ENCODE measurements around the gene ATG9B. TPM values are rescaled to one million over a fixed set of nuclear protein-coding genes. Genes with fewer than 3 reads are reported as not detected.
"Not testable (repeated sequence)": the region's sequence is repeated elsewhere in the genome, so short reads cannot be mapped to it uniquely, and the experiment has no call there.

ATG9B gene
- total RNA-seq, 1 experiment from 2014 or later: 13.7 TPM

- Histone ChIP-seq H3K4me1 (replicated peaks; ENCODE audit: insufficient read depth) (peaks cover 33% of the 10 kb centered on the region), H3F3A (ENCODE audit: insufficient read depth, low read depth) (peaks cover 26% of the 10 kb centered on the region), H3K4me3 (no peak overlapping the region), H3K4me2 (no peak overlapping the region), H3K9me3 (ENCODE audit: insufficient read depth, low read depth) (no peaks in the 10 kb centered on the region), H2AFZ (no peak overlapping the region), H3K27me3 (ENCODE audit: insufficient read depth, low read depth) (no peaks in the 10 kb centered on the region), H4K20me1 (ENCODE audit: insufficient read depth) (peaks cover 5% of the 10 kb centered on the region; the same call in 1 of the 2 replicates), H3K36me3 (ENCODE audit: low read depth) (no peaks in the 10 kb centered on the region), H3K9me2 (ENCODE audit: insufficient read depth) (no peaks in the 10 kb centered on the region), H3K79me2 (ENCODE audit: low read depth) (no peaks in the 10 kb centered on the region), H3K27ac (no peak overlapping the region)
- BruUV-seq (replicated peaks): no TSS peak
- ChIA-PET CTCF (no interaction called here), POLR2A (ENCODE audit: unreplicated experiment) (interaction anchor here (0.8 kb wide), 1 partner anchor 20 kb away, joined by 5 read pairs; the partner anchor contains the start of gene ATG9B)
- no peak for DNase-seq
- TF ChIP-seq CTCF (conservative IDR thresholded peaks at IDR 0.05) (no peak), EZH2 (IDR thresholded peaks at IDR 0.05; ENCODE audit: low read depth) (no peak)
- intact Hi-C loops (cut with micrococcal nuclease; ENCODE audit: unreplicated experiment): no loop called here
Observed at GRCh38 chr7:151043959-151044358, 19.7 kb upstream of the ATG9B start.

GRCh38 chr7:151043449-151043848, 19.2 kb upstream of the ATG9B start:
- CTCF ChIA-PET; H3K36me3 ChIP-seq (ENCODE audit: low read depth); H3K4me3 ChIP-seq; H4K20me1 ChIP-seq (ENCODE audit: insufficient read depth); H3K9me3 ChIP-seq (ENCODE audit: insufficient read depth, low read depth); intact Hi-C loops (cut with micrococcal nuclease; ENCODE audit: unreplicated experiment); H2AFZ ChIP-seq; BruUV-seq (replicated peaks); H3K27me3 ChIP-seq (ENCODE audit: insufficient read depth, low read depth); H3K9me2 ChIP-seq (ENCODE audit: insufficient read depth); H3K4me2 ChIP-seq; H3K27ac ChIP-seq; POLR2A ChIA-PET (ENCODE audit: unreplicated experiment); H3K79me2 ChIP-seq (ENCODE audit: low read depth); DNase-seq: not testable (repeated sequence)
- Histone ChIP-seq H3F3A (ENCODE audit: insufficient read depth, low read depth) (peaks cover 32% of the 10 kb centered on the region), H3K4me1 (replicated peaks; ENCODE audit: insufficient read depth) (peaks cover 38% of the 10 kb centered on the region)

GRCh38 chr7:151040616-151041375, 16.5 kb upstream of the ATG9B start:
- Histone ChIP-seq H3K79me2 (ENCODE audit: low read depth) (no peaks in the 10 kb centered on the region), H3K27ac (no peak overlapping the region), H3K4me1 (replicated peaks; ENCODE audit: insufficient read depth) (peaks cover 26% of the 10 kb centered on the region), H3K4me2 (no peak overlapping the region), H3K9me2 (ENCODE audit: insufficient read depth) (no peaks in the 10 kb centered on the region), H3K9me3 (ENCODE audit: insufficient read depth, low read depth) (no peaks in the 10 kb centered on the region), H3F3A (ENCODE audit: insufficient read depth, low read depth) (peaks cover 25% of the 10 kb centered on the region), H2AFZ (no peak overlapping the region), H4K20me1 (ENCODE audit: insufficient read depth) (peaks cover 5% of the 10 kb centered on the region; the same call in 1 of the 2 replicates), H3K36me3 (ENCODE audit: low read depth) (no peaks in the 10 kb centered on the region; the same call in 1 of the 2 replicates), H3K4me3 (no peak overlapping the region), H3K27me3 (ENCODE audit: insufficient read depth, low read depth) (no peaks in the 10 kb centered on the region)
- ChIA-PET POLR2A (ENCODE audit: unreplicated experiment) (no interaction called here), CTCF (no interaction called here)
- no peak for TF ChIP-seq EZH2 (IDR thresholded peaks at IDR 0.05; ENCODE audit: low read depth)
- TF ChIP-seq CTCF (conservative IDR thresholded peaks at IDR 0.05): no peak
- BruUV-seq (replicated peaks): no TSS peak
- DNase-seq: no peak
- intact Hi-C loops (cut with micrococcal nuclease; ENCODE audit: unreplicated experiment): no loop called here
